Activated CD4-positive, alpha-beta T cell treated with anti-CD3 and anti-CD28 coated beads, Interleukin-10, Interleukin-2, amounts not matched to agents 100 ng/mL and 50 ng/mL, durations not matched to agents 16 hours and 8 hours (primary cell): ENCODE data around the gene TPO.
"Not testable (repeated sequence)": the region's sequence is repeated elsewhere in the genome, so short reads cannot be mapped to it uniquely, and the experiment has no call there.

ENCODE experiments used
- DNase-seq: peaks from one replicate; pipeline ENCODE4 v3.0.0-alpha.2; 2020

Gene TPO

DNA sequence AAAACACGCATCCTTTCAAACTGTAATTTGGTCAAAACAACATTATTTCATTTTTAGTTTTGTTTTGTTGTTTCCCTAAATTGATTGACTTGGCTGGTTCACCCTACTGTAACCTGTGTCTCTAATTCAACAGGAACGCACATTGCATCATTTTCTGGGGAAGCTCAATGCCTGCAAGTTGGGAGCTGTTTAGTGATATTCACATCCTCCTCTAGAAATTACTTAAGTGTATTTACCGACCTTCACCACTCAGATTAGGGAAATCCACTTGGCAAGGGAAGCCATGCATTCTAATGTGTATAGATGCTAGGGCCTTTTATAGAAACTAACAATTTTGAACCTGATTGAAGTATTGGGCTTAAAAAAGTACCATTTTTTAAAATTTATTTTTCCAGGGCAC is 7.3 kb upstream of the TPO start:
- no peak for DNase-seq

DNA sequence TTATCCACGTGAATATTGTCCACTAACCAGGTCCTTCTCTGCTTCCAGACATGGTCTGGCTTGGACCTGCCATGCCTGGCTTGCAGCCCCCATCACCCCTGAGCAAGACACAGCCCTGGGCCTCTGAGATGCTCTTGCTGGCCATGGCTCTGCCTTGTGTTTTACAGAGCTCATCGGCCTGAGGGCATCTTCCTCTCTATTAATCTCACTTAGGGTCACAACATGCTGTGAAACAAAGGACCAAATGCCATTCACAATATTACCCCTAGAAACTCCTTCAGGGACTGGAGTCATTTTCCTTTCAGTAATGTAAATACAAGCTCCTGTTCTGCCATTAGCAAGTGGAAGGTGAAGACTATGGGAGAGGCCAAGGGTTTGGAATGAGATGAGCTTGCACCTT is 6.8 kb upstream of the TPO start:
- no peak for DNase-seq

DNA sequence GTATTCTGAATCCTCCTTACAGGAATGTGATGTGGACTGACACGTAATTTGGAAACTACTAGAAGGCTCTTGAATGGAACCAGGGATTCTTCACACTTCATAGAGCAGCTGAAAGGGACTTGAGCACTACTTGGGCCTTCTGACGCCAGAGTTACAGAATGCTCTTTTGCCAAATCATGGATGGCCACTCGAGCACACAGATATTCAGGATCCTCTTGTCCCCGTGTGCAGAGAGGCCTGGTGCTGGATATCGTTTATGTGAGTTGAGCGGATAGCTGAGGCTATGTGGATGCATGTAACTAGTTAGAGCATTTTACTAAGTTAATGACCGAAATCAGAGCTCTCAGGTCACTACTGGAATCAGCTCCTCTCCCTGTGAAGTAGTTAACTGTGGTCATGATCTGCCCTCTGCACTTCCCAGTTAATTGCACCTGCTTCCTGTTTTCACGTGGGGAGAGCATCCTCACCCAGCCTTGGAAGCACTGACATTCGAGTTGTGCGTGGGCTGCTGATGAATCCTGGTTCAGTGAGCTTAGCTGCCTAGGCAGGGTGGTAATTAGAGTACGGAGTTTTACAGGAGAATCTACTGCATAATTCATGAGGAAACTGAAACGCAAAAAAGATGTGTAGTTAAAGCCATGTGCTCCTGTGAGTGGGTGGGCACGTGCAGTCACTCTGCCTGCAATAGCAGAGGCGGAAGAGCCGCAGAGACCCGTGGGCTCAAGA is 5.2 kb upstream of the TPO start:
- no peak for DNase-seq

DNA sequence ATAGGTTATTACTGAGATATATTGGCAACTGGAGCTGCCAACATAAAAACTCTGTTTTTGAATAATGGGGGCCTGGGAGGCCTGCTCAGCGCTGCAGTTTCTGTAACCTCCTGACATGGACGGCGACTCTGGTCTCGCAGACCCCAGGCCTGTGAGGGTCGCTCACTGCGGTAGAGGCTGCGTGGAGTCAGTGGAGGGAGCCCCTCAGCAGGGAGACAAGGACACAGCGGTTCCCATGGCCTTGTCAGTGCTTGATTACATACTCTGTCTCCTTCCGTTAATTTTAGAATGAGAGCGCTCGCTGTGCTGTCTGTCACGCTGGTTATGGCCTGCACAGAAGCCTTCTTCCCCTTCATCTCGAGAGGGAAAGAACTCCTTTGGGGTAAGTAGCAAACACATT is 858 bp downstream of the TPO start:
- DNase-seq, result no peak

DNA sequence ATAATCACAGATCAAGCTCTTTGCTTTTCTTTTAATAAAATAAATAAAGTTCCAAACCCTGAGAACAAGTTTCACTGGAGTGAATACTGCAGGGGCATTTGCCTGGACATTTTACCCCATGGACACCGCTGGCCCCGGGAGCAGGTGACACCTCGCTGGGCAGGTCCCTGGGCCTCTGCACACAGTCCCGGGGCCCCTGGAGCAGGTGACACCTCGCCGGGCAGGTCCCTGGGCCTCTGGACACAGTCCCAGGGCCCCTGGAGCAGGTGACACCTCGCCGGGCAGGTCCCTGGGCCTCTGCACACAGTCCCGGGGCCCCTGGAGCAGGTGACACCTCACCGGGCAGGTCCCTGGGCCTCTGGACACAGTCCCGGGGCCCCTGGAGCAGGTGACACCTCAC is 1.6 kb downstream of the TPO start:
- not testable (repeated sequence) for DNase-seq

DNA sequence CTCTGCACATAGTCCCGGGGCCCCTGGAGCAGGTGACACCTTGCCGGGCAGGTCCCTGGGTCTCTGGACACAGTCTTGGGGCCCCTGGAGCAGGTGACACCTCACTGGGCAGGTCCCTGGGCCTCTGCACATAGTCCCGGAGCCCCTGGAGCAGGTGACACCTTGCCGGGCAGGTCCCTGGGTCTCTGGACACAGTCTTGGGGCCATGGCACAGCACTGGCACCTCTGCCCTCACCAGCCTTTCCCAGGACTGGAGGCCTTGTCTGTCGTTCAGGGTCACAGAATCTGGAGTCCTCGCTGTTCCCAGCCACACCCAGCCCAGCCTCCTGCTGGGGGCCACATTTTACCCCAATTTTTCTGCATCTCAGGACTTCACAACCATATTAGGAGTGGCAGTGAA is 2.2 kb downstream of the TPO start:
- DNase-seq, result no peak

DNA sequence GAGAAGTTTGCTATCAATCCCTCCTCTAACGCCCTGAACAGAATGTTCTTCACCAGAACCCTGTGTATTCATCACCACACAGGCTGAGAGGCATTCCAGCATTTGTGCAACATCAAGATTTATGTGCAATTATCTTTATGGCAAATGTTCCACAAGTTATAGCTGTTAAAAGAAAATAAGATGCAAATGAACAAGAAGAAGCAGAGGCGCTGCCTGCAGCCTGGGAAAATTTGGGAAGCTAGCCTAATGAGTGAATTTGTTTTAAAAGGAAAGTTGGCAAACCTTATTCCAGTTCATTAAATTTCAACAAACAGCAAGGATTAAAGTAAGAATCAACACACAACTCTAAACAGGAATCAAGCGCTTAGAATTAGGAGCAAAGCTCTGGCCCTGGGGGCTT is 5.3 kb downstream of the TPO start:
- DNase-seq, result no peak

DNA sequence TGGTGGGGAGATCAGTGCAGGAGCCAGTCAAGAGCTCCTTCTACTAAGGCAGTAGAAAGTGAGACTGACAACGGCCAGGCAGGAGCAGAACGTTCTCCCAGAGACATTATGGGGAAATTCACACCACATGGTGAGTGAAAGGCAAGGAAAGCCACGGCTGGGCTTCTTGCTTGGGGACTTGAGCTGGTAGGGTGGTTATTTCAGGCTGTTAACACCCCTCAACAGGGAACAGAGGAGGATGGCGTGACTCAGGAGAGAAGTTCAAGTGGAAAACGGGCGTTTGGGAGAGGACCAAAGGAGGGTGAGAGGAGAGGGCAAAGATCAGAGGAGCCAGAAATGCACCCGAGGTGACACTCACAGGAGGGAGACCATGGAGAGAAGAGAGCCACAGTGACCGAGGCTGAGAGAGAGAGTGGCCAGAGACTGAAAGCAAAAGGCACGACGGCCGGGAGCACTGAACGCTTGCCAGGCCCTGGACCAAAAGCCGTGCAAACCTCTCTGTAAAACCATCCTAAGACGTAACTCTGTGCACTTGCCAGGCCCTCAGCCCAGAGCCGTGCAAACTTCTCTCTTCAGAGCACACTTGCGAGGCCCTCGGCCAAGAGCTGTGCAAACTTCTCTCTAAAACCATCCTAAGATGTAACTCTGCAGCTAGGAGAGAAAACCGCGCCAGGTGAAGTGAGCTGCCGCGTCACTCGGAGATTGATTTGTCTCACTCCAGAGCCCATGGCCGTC is 7.7 kb downstream of the TPO start:
- no peak for DNase-seq

DNA sequence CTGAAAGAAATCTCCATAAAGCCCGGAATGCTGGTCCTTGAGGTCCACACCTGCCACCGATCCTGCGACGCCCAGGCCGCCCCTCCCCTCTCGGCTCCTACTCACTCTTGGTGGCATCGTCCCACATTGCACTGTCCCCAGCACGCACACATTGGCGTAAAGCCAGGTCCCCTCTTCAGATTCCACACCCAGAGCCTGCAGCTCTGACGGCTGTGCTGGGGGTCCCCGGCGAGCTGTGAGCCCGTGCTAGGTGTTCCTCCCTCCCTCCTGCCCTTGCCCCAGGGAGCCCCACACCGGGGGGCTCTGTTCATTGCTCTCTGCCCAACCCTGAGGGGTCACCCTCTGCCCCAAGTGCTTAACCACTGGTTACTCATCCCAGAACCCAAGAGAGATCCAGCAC is 8.5 kb downstream of the TPO start:
- DNase-seq, result no peak

DNA sequence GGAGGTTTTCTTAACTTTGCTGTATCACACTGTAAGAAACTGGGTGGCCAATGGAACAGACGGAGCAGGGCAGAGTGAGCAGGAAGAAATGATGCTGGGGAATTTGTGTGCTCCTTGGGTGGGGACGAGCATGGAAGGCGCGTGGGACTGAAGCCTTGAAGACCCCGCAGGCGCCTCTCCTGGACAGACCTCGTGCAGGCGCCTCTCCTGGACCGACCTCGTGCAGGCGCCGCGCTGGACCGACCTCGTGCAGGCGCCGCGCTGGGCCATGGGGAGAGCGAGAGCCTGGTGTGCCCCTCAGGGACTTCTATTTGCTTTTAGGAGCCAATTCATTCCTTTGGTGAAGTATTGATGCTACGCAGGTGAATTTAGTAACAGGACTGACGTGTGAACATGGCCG is 8.9 kb downstream of the TPO start:
- DNase-seq, result no peak

DNA sequence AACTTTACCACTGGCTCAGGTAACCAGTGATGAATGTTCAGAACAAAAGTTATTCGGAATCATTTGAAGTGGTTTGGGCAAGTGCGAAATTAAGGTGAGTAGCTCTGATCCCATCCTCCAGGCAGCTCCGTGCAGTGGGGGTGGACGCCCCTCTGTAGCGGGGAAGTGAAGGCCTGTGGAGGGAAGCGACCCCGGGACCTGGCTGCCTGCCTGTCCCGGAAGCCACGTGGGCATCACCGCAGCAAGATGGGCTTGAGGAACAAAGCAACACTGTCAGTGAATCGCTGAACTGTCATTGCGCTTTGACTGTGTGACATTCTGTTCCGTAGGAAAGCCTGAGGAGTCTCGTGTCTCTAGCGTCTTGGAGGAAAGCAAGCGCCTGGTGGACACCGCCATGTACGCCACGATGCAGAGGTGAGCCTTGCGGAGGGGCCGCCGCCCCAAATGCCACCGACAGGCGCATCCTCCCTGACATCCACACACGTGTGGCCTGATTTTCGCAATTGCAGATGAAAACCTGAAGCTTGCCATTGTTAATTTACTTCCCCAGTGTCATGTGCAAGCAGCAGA is 9.5 kb downstream of the TPO start:
- DNase-seq, result no peak

DNA sequence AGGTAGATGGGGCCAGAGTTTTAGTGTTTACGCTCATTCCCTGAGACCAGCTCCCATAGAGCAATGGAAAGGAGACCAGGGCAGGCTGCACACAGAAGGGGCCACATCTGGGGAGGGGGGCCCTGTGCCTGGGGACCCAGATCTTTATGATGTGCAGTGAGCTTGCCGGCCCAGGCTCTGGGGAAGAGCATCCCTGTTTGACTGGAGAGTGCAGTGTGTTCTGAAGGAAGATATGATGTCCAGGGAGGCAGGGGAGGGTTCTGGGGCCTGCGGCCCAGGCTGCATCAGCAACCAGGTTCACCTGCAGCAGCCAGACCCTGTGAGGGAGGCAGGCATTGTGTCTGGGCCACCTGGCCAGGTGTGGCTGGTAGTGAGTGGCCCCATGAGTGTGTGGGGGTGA is 13.8 kb downstream of the TPO start:
- no peak for DNase-seq

DNA sequence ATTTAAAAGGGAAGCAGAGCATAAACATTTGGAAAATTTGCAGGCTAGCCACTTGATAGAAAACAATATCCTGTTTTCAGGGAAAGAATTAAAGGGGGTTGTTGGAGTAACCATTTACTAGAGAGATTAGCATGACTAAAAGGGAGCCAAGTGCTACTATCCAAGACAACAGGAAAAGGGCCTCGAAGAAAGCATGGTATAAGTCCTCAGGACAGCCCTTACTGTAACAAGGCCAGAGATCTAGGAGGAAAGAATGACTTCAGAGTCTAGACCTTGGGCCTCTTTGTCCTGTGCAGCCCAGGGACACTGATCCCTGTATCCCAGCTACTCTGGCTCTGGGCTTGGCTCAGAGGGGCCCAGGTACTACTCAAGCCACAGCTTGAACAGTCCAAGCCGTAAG is 16.6 kb downstream of the TPO start:
- no peak for DNase-seq

DNA sequence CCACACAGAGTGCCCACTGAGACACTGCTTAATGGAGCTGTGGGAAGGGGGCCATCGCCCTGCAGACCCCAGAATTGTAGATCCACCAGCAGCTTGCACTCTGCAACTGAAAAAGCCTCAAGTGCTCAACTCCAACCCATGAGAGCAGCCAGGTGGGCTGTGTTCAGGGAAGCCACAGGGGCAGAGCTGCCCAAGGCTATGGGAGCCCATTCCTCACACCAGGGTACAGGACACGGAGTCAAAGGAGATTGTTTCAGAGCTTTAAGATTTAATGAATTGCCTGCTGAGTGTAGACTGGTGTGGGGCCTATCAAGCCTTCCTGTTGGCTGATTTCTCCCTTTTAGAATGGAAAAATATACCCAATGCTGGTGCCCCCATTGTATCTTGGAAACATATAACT is 17.2 kb downstream of the TPO start:
- DNase-seq, result no peak

DNA sequence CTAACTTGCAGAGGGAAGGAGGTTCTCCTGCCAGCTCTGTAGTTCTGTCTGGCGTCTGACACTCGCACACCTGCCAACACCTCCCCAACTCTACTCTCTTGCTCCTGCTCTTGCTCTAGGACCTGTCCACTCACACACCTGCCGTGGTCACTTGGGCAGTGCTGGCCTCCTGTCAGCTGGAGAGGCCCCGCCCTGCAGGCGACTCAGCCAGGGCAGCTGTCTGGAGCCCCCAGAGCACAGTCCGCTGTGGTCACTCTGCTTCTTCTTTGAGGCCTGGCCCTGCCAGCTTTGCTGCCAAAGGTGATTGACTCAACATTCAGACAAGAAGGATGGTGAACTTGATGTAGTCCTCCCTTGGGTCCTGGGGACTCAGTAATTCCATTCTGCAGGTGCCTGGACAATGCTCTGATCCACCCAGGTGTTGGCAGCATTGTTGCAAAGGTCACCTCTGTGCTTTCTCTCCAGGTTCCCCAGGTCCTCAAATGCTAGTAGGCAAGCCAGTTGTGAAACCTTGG is 18.7 kb downstream of the TPO start:
- no peak for DNase-seq

DNA sequence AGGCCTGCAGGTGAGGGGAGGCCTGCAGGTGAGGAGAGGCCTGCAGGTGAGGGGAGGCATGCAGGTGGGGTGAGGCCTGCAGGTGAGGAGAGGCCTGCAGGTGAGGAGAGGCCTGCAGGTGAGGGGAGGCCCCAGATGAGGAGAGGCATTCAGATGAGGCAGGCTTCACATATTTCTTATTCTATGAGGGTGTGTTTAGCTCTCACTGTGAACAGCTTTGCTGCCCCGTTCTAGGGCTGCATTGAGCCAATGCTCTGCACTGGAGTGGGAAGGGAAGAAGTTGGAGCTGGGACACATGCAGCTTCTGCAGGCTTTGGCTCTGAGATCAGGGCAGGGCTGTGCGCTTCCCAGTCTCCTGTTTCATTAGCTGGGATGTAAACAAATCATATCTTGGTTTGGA is 19.5 kb downstream of the TPO start:
- DNase-seq, result no peak

DNA sequence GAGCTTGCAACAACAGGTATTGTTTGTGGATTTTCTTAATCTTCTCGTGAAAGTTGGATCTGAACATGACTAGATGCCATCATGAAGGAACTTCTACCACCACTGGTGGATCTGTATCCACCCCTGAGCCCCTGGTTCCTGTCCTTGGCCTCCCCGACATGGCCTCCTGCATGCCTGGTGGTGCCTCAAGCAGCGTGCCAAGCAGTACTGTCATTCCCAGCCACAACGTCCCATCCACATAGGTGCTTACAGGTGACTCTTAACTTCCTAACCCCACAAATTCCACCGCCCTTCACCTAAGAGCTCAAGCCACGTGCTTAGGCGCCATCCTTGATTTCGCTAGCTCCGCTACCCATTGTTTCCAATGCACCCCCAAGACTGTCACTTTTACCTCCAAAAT is 23.1 kb downstream of the TPO start:
- no peak for DNase-seq

DNA sequence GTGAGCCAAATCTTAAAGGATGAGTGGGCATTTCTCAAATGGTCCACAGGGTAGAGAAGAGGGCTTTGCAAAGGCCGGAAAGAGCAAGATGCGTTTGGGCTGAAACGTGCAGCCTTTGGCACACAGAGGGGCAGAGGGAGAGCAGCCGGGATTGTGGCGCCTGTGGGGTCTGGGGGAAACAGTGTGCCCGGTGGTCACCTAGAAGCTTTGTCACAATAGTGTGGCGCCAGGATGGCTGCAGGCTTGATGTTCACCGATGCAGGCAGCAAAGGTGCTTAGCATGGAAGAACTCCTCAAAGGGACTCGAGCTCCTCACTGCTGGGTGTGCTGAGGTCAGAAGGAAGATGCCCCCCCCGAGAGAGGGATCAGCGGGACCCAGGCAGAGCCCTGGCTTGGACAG is 23.8 kb downstream of the TPO start:
- DNase-seq, result no peak

DNA sequence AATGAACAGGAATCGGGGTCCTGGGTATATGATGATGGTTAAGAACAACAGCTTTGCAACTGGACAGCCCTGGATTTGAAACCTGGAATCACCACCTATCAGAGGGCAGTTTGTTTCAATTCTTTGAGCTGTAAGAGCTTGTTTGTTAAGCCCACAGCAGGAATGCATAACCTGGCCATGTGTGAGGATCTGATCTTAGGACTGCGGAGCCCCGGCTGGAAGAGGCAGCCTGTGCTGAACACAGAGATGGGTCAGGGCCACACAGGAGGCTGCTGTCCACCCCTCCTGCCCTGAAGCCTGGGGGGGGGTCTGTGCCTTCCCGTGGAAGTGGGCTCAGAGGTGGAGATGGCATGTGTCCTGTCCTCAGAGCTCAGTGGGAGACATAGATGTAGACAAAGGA is 24.3 kb downstream of the TPO start:
- no peak for DNase-seq

DNA sequence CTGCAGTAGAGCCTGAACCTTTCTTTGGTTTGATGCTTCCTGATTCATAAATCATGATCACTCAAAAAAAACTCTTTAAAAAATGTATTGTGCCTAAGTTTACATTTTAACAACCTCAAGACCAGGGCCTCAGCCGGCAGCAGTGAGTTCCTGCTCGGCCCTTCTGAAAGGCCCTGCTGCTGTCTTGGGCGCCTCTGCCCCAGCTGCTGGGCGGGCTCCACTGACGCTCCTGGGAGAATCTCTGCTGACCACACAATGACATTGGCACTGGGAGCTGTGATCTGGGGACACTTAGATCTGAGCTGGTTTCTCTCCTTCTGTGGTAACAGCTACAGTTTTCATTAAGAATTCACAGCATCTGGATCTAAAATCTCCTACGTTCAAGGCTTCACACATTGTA is 25.7 kb downstream of the TPO start:
- DNase-seq, result no peak

DNA sequence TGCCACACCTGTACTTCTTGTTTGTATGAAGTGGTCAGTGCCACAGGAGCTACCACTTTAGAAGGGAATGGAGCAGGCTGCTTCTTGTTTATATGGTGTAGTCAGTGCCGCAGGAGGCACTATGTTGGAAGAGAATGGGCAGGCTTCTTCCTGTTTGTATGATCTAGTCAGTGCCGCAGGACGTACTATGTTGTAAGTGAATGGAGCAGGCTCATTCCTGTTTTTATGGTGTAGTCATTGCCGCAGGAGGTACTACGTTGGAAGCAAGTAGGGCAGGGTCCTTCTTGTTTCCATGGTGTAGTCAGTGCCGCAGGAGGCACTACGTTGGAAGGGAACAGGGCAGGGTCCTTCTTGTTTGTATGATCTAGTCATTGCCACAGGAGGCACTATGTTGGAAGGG is 27.3 kb downstream of the TPO start:
- no peak for DNase-seq

DNA sequence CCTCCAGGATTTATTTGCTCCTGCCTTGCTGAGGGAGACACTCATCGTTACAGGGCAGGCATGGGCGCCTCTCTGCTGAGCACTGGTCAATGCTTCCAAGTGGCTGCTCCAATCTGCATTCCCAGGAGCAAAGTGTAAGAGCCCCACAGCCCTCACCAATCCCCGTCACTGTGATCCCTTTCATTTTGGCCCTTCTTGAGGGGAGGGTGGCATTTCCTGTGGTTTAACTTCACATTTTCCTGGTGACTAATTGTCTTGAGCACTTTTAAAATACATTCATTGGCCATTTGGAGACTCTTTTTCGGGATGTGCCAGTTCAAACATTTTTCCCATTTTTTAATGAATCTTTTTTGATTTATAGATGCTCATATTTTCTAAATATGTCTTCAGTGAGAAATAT is 33.0 kb downstream of the TPO start:
- no peak for DNase-seq

DNA sequence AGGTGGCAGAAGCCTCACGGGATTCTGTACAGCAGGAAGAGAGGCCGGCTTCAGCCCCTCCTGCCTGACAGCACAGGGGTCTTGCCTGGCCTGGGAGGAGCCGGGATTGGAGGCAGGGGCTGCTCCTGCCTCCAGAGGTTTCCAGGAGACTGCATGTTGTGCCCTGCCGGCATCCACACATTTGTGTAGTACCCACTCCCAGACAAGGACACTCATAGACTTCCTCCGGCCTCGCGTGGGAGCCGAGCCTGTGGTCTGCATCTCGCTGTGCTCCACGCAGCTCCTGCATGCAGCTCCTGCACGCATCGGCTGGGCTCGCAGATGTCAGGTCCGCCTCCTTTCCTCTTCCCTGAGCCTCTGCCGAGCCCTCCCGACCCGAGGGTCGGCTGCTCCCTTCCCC is 34.7 kb downstream of the TPO start:
- DNase-seq, result no peak

DNA sequence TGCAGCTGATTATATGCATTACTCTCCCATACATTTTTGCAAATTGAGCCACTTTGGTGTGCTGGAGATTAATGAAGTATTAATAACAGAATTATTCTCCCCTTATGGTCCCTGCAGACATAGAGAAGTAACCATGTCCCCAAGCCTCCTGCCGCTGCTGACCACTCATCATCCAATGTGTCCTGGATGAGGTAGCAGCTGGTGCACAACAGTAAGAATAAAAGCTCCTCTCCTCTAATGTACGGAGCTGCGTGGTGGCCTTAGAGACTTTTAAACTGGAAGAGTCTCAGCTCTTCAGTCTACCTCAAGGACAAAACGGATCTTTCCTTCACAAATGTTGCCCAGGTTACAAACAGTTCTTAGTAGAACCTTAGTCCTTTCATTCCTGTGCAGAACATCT is 37.7 kb downstream of the TPO start:
- no peak for DNase-seq

DNA sequence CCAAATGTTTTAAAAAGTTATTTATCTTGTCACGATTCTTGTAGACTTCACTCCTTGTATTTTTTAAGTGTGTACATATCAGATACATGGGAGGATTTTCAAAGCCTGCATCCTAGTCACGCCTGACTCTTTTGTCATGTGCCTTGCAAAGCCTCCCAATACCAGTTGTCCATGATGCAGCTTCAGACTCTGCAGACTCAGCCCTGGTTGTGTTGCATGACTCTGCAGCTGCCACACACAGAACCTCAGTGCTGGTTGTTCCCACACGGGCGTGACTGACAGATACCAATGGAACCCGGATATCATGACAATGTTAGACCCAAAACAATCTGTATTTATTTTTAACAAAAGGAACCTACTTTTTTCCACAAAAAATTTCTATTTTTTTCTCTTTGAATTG is 38.2 kb downstream of the TPO start:
- DNase-seq, result no peak
